DND-41 (cell line): Measurements from ENCODE around the gene PPP1R14C.

Experiments
- ATAC-seq: fragments of 200-7000 bp; cut with Tn5 transposase; 3 replicates; pipeline ENCODE4 v1.9.1; 2021; ENCODE audit warnings: low read depth; ENCODE audit not compliant: insufficient read depth
- DNase-seq: peaks from one replicate; pipeline ENCODE4 v3.0.0-alpha.2; 2020
- H2AFZ ChIP-seq: 2 replicates; pipeline ENCODE4 v1.6.0; 2012; ENCODE audit warnings: low read depth, low read length
- H3K27ac ChIP-seq: 2 replicates; pipeline ENCODE4 v1.5.1; 2012; ENCODE audit warnings: low read length, inconsistent platforms
- H3K27me3 ChIP-seq: fragments of 200-600 bp; sonication (generic); 2 replicates; pipeline ENCODE4 v1.6.0; 2012; ENCODE audit warnings: low read length, mild to moderate bottlenecking, inconsistent platforms; ENCODE audit not compliant: insufficient read depth, poor library complexity
- H3K36me3 ChIP-seq: 2 replicates; pipeline ENCODE4 v1.5.1; 2012; ENCODE audit warnings: low read length, inconsistent platforms; ENCODE audit not compliant: insufficient read depth
- H3K4me1 ChIP-seq: 2 replicates; pipeline ENCODE4 v1.5.1; 2012; ENCODE audit warnings: mild to moderate bottlenecking, low read length; ENCODE audit not compliant: insufficient read depth
- H3K4me2 ChIP-seq: 2 replicates; pipeline ENCODE4 v1.6.0; 2012; ENCODE audit warnings: mild to moderate bottlenecking, moderate library complexity, low read length, inconsistent platforms; ENCODE audit not compliant: insufficient read depth
- H3K4me3 ChIP-seq, 2 experiments: fragments of 200-600 bp in 1 of 2; shearing (Covaris generic) in 1 of 2; 2 replicates each; pipeline ENCODE4 v1.5.1; 2012 to 2016; ENCODE audit warnings: inconsistent platforms in 2 of 2, low read length in 2 of 2, mild to moderate bottlenecking in 2 of 2, low read depth in 1 of 2, moderate library complexity in 1 of 2
- H3K79me2 ChIP-seq: 2 replicates; pipeline ENCODE4 v1.6.0; 2012; ENCODE audit warnings: low read length, inconsistent platforms; ENCODE audit not compliant: insufficient read depth
- H3K9ac ChIP-seq: 2 replicates; pipeline ENCODE4 v1.6.0; 2012; ENCODE audit warnings: low read depth, mild to moderate bottlenecking, inconsistent platforms, low read length, moderate library complexity
- H3K9me3 ChIP-seq: 2 replicates; pipeline ENCODE4 v1.5.1; 2012; ENCODE audit warnings: low read length, moderate library complexity, mild to moderate bottlenecking, inconsistent platforms; ENCODE audit not compliant: insufficient read depth, severe bottlenecking
- H4K20me1 ChIP-seq: 2 replicates; pipeline ENCODE4 v1.6.0; 2012; ENCODE audit warnings: low read length; ENCODE audit not compliant: insufficient read depth
- EZH2 ChIP-seq: IDR thresholded peaks from 3 replicates; pipeline ENCODE4 v1.6.1; 2012; ENCODE audit warnings: borderline replicate concordance, low read depth, mild to moderate bottlenecking, moderate library complexity, low read length, inconsistent platforms; ENCODE audit not compliant: severe bottlenecking
- TF ChIP-seq, protein P1 (sequence below): IDR thresholded peaks from 2 replicates; pipeline ENCODE4 v1.5.1; 2012; ENCODE audit warnings: borderline replicate concordance, low read length, moderate library complexity, mild to moderate bottlenecking; ENCODE audit not compliant: poor library complexity, severe bottlenecking; ENCODE audit errors: extremely low read depth

PPP1R14C gene

DNA sequence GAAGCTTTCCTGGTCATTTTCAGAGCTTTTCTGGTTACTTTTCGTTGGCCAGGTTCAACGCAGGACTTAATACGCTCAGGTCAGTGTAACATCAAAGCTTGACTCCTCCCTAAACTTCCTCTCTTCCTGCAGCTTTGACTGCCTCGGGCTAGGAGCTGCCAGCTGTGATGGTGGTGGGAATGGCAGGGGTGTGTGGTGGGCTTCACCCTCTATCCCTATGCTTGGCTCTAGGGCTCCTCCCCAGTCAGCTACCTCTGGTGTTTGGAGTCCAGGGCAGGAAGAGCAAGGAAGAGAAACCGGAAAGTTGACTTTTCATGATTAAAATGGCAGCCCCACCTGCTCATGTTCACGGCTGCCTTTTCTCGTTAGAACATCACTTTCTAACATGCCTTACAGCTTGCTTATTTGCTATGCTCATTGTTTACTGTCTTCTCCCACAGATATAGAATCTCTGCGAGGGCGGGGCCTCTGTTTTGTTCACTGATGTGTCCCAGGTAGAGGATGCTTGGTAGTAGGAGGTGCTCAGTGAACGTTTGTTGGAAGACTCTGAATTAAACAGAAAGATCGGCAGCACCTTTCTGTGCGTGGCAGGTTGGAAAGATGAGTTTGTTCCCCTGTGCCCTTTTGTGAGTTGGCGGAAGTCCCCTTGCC, 16.1 kb upstream of the PPP1R14C start:
- Histone ChIP-seq H3K79me2 (no peaks in the 10 kb centered on the region), H3K27me3 (peaks cover 6% of the 10 kb centered on the region), H4K20me1 (no peaks in the 10 kb centered on the region), H3K4me2 (no peak overlapping the region), H3K36me3 (no peaks in the 10 kb centered on the region), H3K27ac (no peak overlapping the region), H3K4me1 (no peaks in the 10 kb centered on the region), H3K9ac (no peak overlapping the region), H2AFZ (no peak overlapping the region), H3K9me3 (no peaks in the 10 kb centered on the region), H3K4me3 (no peak overlapping the region)
- TF ChIP-seq, protein P1, sequence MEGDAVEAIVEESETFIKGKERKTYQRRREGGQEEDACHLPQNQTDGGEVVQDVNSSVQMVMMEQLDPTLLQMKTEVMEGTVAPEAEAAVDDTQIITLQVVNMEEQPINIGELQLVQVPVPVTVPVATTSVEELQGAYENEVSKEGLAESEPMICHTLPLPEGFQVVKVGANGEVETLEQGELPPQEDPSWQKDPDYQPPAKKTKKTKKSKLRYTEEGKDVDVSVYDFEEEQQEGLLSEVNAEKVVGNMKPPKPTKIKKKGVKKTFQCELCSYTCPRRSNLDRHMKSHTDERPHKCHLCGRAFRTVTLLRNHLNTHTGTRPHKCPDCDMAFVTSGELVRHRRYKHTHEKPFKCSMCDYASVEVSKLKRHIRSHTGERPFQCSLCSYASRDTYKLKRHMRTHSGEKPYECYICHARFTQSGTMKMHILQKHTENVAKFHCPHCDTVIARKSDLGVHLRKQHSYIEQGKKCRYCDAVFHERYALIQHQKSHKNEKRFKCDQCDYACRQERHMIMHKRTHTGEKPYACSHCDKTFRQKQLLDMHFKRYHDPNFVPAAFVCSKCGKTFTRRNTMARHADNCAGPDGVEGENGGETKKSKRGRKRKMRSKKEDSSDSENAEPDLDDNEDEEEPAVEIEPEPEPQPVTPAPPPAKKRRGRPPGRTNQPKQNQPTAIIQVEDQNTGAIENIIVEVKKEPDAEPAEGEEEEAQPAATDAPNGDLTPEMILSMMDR = no peak
- no peak for TF ChIP-seq EZH2
- no peak for ATAC-seq
- no peak for DNase-seq

DNA sequence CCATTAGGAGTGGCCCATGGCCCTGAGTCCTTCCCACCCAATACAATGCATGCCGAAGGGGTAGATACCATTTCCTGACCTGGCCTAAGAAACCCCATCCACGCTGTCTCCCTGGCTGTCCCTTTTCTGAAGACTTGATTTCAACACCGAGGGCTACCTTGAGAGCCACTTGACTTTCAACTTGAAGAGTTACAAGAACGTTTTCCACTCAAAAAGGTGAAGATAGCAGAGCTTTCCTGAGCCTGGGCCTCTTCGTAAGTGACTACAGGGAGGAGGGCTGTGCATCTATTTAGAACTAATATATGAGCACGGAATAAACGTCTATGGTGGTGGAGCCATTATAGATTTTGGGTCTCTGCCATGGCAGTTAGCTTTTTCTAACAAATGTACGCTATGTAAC, 14.4 kb upstream of the PPP1R14C start:
- TF ChIP-seq EZH2 = no peak
- TF ChIP-seq, protein P1 = no peak
- Histone ChIP-seq H3K27me3 (peaks cover 6% of the 10 kb centered on the region), H3K9ac (no peak overlapping the region), H3K4me3 (no peak overlapping the region), H3K27ac (no peak overlapping the region), H3K9me3 (no peaks in the 10 kb centered on the region), H3K79me2 (no peaks in the 10 kb centered on the region), H4K20me1 (no peaks in the 10 kb centered on the region), H2AFZ (no peak overlapping the region), H3K4me2 (no peak overlapping the region), H3K36me3 (no peaks in the 10 kb centered on the region), H3K4me1 (no peaks in the 10 kb centered on the region)
- ATAC-seq = no peak
- DNase-seq = no peak

DNA sequence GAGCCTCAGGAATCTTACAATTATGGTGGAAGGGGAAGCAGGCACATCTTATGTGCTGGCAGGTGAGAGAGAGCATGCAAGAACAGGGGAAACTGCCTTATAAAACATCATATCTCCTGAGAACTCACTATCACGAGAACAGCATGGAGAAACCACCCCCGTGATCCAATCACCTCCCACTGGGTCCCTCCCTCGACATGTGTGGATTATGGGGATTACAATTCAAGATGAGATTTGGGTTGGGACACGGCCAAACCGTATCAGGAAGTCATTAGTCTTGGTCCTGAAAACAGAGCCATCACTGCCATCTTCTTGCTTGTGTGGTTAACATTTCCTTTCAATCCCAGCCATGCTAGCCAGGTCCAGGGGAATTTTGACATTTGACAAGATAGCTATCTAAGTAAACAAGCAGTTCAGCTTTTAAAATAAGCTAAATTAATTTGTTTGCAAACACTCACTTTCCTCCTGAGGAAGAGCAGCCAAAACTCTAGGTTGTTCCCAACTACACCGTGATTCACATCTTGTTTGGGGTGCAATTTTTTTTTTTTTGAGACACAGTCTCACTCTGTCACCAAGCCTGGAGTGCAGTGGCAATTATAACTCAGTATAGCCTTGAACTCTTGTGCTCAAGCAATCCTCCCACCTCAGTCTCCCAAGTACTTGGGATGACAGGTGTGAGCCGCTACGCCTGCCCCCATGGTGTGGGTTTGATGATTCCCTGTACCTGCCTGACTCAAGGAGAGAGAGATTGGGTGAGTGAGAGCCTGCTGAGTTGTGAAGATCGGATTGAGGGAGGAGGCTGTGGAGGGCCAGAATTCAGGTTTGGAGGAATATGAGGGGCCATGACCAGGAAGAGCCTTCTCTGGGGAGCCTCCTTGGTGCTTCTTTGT, 13.0 kb upstream of the PPP1R14C start:
- no peaks in the 10 kb centered on the region for H3K9me3 ChIP-seq

More for the DNA sequence above, 13.0 kb upstream of the PPP1R14C start:
- no peak for ATAC-seq
- Histone ChIP-seq H3K36me3 (no peaks in the 10 kb centered on the region), H3K27ac (no peak overlapping the region), H3K27me3 (peaks cover 12% of the 10 kb centered on the region), H3K4me3 (no peak overlapping the region), H3K4me1 (no peaks in the 10 kb centered on the region), H4K20me1 (no peaks in the 10 kb centered on the region), H2AFZ (no peak overlapping the region), H3K79me2 (no peaks in the 10 kb centered on the region), H3K4me2 (no peak overlapping the region), H3K9ac (no peak overlapping the region)
- no peak for DNase-seq
- no peak for TF ChIP-seq EZH2
- TF ChIP-seq, protein P1 = no peak
